Left lung (tissue), 10 donors: ENCODE measurements around the gene ADPRS. TPM values are rescaled to one million over a fixed set of nuclear protein-coding genes. Genes with fewer than 3 reads are reported as not detected.

Source experiments
- ATAC-seq: fragments of 200-7000 bp; cut with Tn5 transposase; one replicate; pipeline ENCODE4 v1.9.1; 2020; ENCODE audit warnings: moderate library complexity
- DNase-seq, 4 donors: peaks; one replicate each; pipeline ENCODE4 v3.0.0-alpha.2; 2013 to 2020
- H3K27ac ChIP-seq, 2 donors: fragments of 200-600 bp; sonication (generic) in 1 of 2; one replicate each; pipeline versions ENCODE4 v1.5.0 to v1.8.0; 2020 to 2021
- H3K27me3 ChIP-seq, 2 donors: fragments of 200-600 bp; sonication (generic) in 1 of 2; one replicate each; pipeline versions ENCODE4 v1.5.0 to v1.8.0; 2020 to 2021
- H3K36me3 ChIP-seq, 2 donors: fragments of 200-600 bp; sonication (generic) in 1 of 2; one replicate each; pipeline versions ENCODE4 v1.5.0 to v1.8.0; 2020 to 2021
- H3K4me1 ChIP-seq, 2 donors: fragments of 200-600 bp; one replicate each; pipeline ENCODE4 v1.8.0; 2021
- H3K4me3 ChIP-seq, 2 donors: fragments of 200-600 bp; sonication (generic) in 1 of 2; one replicate each; pipeline versions ENCODE4 v1.5.0 to v1.8.0; 2020 to 2021; ENCODE audit warnings: mild to moderate bottlenecking in 1 of 2
- H3K9me3 ChIP-seq, 2 donors: fragments of 200-600 bp; sonication (generic) in 1 of 2; one replicate each; pipeline versions ENCODE4 v1.5.0 to v1.8.0; 2020 to 2021
- intact Hi-C, 2 donors: fragments of 100-400 bp; cut with DNase I; formaldehyde crosslinking; loops; one replicate each; pipeline versions ENCODE4 v1.11.2 to v1.14.2; 2022
- polyA plus RNA-seq, 6 donors: library from polyadenylated mRNA; unstranded; fragments of 120-200 nt; gene quantifications; one replicate each; pipeline ENCODE4 v1.2.1, GENCODE V29; 2013; ENCODE audit not compliant: insufficient read length in 6 of 6
- total RNA-seq, 2 donors: library from RNA; stranded (reverse); fragmentation: NEBNext Ultra II Directional; extraction: Animal tissue kit (Norgen Biotek cat#: 25700); gene quantifications; one replicate each; pipeline ENCODE4 v1.2.1, GENCODE V29; 2021
- TF ChIP-seq, protein P1 (sequence below), 2 donors: fragments of 200-600 bp; sonication (generic) in 1 of 2; IDR thresholded peaks; one replicate each; pipeline versions ENCODE4 v1.5.0 to v1.8.0; 2021; ENCODE audit warnings: antibody characterized with exemption in 2 of 2
- donor health status: DM: no; HTN: yes; CAD: no.
- donor health status: DM: no; HTN: no; CAD: no.

ADPRS gene
- total and polyA plus RNA-seq, 8 donors, result 26.3 to 30.4 (median 28.4) TPM

DNA sequence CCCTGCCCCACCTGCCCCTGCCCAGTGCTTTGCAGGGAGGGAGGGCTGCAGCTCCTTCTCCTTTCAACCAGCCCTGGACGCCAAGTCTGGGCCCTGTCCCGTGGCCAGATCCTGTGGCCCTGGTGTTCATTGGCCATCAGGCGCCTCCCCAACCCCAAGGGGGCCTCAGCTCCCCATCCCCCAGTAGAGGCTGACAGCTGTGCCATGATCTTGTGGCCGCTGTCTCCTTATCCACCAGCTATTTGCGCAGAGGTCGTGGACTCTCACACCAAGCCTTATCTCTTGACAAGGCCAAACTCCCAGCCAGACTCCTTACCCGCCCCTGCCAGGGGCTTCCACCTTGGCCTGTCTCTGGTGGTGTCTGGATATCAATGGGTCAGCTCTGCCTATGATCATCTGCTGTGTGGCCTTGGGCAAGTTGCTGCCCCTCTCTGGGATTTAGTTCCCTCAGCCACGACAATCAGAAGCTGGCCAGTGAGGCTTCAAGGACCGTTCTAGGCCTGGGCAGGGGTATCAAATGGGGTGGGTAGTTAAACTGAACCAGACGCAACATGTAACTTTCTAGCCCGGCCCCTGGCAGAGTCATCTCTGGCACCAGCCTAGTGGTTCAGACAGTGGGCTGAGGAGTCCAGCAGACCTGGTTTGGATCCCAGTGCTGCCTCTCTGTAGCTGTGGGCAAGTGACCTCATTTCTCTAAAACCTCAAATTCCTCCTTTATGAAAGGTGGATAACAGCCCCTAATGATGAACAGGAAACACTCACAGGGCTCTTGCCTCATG is 39.6 kb downstream of the ADPRS start:
- Histone ChIP-seq H3K36me3 (no peaks in the 10 kb centered on the region), H3K27me3 (peaks cover 0 to 26% of the 10 kb centered on the region in 2 donors), H3K4me3 (no peak overlapping the region), H3K4me1 (peaks cover 0 to 14% of the 10 kb centered on the region in 2 donors), H3K27ac (no peak overlapping the region), H3K9me3 (no peaks in the 10 kb centered on the region)
- DNase-seq (no peak), ATAC-seq (no peak)
- intact Hi-C loops, result no loop called here
- TF ChIP-seq, protein P1, sequence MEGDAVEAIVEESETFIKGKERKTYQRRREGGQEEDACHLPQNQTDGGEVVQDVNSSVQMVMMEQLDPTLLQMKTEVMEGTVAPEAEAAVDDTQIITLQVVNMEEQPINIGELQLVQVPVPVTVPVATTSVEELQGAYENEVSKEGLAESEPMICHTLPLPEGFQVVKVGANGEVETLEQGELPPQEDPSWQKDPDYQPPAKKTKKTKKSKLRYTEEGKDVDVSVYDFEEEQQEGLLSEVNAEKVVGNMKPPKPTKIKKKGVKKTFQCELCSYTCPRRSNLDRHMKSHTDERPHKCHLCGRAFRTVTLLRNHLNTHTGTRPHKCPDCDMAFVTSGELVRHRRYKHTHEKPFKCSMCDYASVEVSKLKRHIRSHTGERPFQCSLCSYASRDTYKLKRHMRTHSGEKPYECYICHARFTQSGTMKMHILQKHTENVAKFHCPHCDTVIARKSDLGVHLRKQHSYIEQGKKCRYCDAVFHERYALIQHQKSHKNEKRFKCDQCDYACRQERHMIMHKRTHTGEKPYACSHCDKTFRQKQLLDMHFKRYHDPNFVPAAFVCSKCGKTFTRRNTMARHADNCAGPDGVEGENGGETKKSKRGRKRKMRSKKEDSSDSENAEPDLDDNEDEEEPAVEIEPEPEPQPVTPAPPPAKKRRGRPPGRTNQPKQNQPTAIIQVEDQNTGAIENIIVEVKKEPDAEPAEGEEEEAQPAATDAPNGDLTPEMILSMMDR (IDR thresholded peaks at IDR 0.05), result no peak

DNA sequence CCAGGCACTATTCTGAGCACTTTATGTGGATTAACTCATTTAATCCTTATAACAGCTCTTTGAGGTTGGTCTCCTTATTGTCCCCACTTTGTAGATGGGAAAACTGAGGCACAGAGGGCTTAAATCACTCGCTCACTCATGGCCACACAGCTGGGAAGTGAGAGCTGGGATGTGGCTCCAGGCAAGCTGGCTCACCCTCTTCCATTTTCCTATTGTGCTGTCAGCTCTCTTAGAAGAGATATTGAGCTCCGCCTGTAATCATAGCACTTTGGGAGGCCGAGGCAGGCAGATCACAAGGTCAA is 40.2 kb downstream of the ADPRS start:
- TF ChIP-seq, protein P1 (IDR thresholded peaks at IDR 0.05), result no peak
- no peaks in the 10 kb centered on the region for H3K9me3 ChIP-seq
- ATAC-seq (no peak), DNase-seq (no peak)
- intact Hi-C loops, result no loop called here
- no peak overlapping the region for H3K27ac ChIP-seq
- no peaks in the 10 kb centered on the region for H3K36me3 ChIP-seq
- H3K4me1 ChIP-seq, result peaks cover 0 to 9% of the 10 kb centered on the region in 2 donors
- H3K27me3 ChIP-seq, result peaks cover 0 to 22% of the 10 kb centered on the region in 2 donors
- H3K4me3 ChIP-seq, result no peak overlapping the region

DNA sequence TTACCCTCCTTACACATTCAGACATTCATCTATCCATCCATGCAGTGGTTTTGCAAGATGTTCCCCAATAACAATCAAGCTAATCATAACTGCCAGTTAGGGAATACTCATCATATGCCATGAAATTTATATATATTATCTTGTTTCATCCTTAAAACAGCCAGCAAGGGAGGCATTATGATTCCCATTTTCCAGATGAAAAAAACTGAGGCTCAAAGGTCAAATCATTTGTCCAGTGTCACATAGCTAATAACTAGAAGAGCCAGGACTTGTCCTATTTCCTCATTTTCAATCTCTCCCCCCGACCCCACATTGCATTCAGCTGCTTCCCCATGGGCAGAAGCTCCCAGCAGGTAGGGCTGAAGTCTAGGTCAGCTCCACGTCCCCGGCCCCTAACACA is 43.3 kb downstream of the ADPRS start:
- DNase-seq (no peak), ATAC-seq (no peak)
- Histone ChIP-seq H3K36me3 (peaks cover 0 to 9% of the 10 kb centered on the region in 2 donors), H3K27ac (no peak overlapping the region), H3K4me3 (no peak overlapping the region), H3K27me3 (no peaks in the 10 kb centered on the region), H3K9me3 (no peaks in the 10 kb centered on the region), H3K4me1 (peaks cover 9 to 27% of the 10 kb centered on the region in 2 donors)
- TF ChIP-seq, protein P1 (IDR thresholded peaks at IDR 0.05), result no peak
- intact Hi-C loops, result no loop called here

DNA sequence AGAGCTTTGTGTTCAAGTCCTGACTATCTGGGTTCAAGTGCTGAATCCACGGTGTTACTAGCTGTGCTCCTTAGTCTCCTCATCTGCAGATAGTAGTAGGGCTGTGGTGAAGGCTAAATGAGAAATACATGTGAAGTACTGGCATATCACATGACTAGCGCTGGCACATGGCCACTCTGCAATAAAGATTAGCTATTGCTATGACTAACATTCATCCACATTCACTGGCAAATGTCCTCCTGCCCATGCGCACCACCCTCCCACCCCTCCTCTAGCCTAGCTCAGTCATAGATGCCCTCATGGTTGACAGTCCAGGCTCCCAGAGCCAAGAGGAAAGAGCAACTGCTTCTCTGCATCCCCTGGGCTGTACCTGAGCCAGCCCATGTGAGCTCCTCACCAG is 44.8 kb downstream of the ADPRS start:
- H3K4me3 ChIP-seq, result no peak overlapping the region
- H3K36me3 ChIP-seq, result peaks cover 0 to 23% of the 10 kb centered on the region in 2 donors
- intact Hi-C loops, result no loop called here
- no peaks in the 10 kb centered on the region for H3K27me3 ChIP-seq
- ATAC-seq (peak; percentile 46), DNase-seq (peak in 1 of 4 donors; percentile 75)
- peaks cover 9 to 34% of the 10 kb centered on the region in 2 donors for H3K4me1 ChIP-seq
- H3K27ac ChIP-seq, result no peak overlapping the region
- TF ChIP-seq, protein P1 (IDR thresholded peaks at IDR 0.05), result no peak
- H3K9me3 ChIP-seq, result no peaks in the 10 kb centered on the region

DNA sequence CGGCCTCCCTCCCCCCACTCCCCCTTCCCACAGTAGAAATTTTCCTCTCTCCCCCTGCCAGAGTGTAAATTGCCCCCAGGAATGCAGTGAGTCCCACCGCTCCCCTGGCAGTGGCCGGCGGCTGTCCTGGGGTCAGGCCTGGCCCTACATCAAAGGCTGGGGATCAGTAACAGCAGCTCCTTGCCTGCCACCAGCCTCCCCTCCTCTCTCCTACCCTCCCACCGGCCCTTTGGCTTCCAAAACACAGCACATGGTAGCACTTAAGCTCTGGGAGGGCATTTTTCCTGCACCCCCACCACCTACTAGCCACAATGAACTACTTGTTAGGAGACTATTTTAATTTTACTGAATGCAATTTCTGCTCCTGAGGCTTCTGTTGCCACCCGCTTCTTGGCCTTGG is 45.3 kb downstream of the ADPRS start:
- Histone ChIP-seq H3K4me1 (peaks cover 9 to 34% of the 10 kb centered on the region in 2 donors), H3K4me3 (no peak overlapping the region), H3K9me3 (no peaks in the 10 kb centered on the region), H3K27me3 (no peaks in the 10 kb centered on the region), H3K27ac (no peak overlapping the region), H3K36me3 (peaks cover 0 to 29% of the 10 kb centered on the region in 2 donors)
- intact Hi-C loops, result loop anchor here in 1 of 2 donors (2.0 kb wide), 1 partner anchor 33 kb away; no protein-coding TSS in a partner anchor
- TF ChIP-seq, protein P1 (IDR thresholded peaks at IDR 0.05), result no peak
- no peak for ATAC-seq
- no peak for DNase-seq
